Measurements from ENCODE around the gene GLRX. TPM values are rescaled to one million over a fixed set of nuclear protein-coding genes. Genes with fewer than 3 reads are reported as not detected.

The GLRX gene
- total and polyA plus RNA-seq, 2 of the 4 experiments (the other 2 are of a cell fraction): 142 to 193 TPM

GRCh38 chr5:95866435-95867040 is 44.0 kb upstream of the GLRX start:
- ATAC-seq (ENCODE audit: low read depth) (no peak), DNase-seq (peak; percentile 65)
- Histone ChIP-seq H3K79me1 (ENCODE audit: low read depth in 1 of 2, low read length in 2 of 2) (peaks cover 8 to 36% of the 10 kb centered on the region in 2 experiments), H3K56ac (ENCODE audit: extremely low read depth, insufficient read depth, low read length) (no peak overlapping the region), H3K9me1 (ENCODE audit: insufficient read depth, low read length) (peaks cover 25% of the 10 kb centered on the region), H4K8ac (ENCODE audit: low read depth in 2 of 2, low read length in 2 of 2) (peak overlapping the region in 1 of 2 experiments; percentile 38; a peak in 2 of 4 replicates), H4K20me1 (ENCODE audit: insufficient read depth, low read length) (no peaks in the 10 kb centered on the region), H3K23ac (ENCODE audit: low read depth, low read length) (peak overlapping the region; percentile 39; the same call in 1 of the 2 replicates), H3K36me3 (ENCODE audit: control insufficient read depth, insufficient read depth, low read length) (no peaks in the 10 kb centered on the region), H2AFZ (replicated peaks; ENCODE audit: low read length, poor library complexity) (no peak overlapping the region), H4K91ac (ENCODE audit: insufficient read depth, low read depth, low read length) (peak overlapping the region; percentile 17; the same call in 1 of the 2 replicates), H3K27ac (ENCODE audit: insufficient read depth, low read length) (peak overlapping the region; percentile 68; the same call in 1 of the 2 replicates), H2BK5ac (ENCODE audit: low read depth, low read length, poor library complexity, severe bottlenecking) (peak overlapping the region; percentile 67), H2BK20ac (ENCODE audit: low read depth, low read length) (peak overlapping the region; percentile 73), H3K4me1 (ENCODE audit: control insufficient read depth, insufficient read depth, low read length) (peaks cover 29% of the 10 kb centered on the region), H4K5ac (ENCODE audit: low read depth, low read length) (peak overlapping the region; percentile 48; the same call in 1 of the 2 replicates), H3K9me3 (ENCODE audit: control insufficient read depth, insufficient read depth, low read length) (no peaks in the 10 kb centered on the region), H3K4me3 (ENCODE audit: insufficient read depth, low read depth, low read length) (no peak overlapping the region), H2AK5ac (ENCODE audit: low read depth, low read length) (0 out of 2 replicates have a peak overlapping the region, but pooled peaks have one; percentile 25), H2BK120ac (ENCODE audit: low read depth, low read length) (peak overlapping the region; percentile 69), H3K4ac (ENCODE audit: low read depth, low read length) (peak overlapping the region; percentile 61; the same call in 1 of the 2 replicates), H3K9ac (ENCODE audit: low read depth, low read length) (no peak overlapping the region), H2BK15ac (ENCODE audit: low read depth, low read length) (peak overlapping the region; percentile 67; the same call in 1 of the 3 replicates), H3K27me3 (ENCODE audit: control insufficient read depth, insufficient read depth, low read length) (no peaks in the 10 kb centered on the region), H3K18ac (ENCODE audit: low read depth, low read length) (peak overlapping the region; percentile 76), H2AK9ac (replicated peaks; ENCODE audit: low read depth, low read length, poor library complexity) (no peak overlapping the region), H3K4me2 (ENCODE audit: low read depth, low read length) (no peak overlapping the region), H3K14ac (replicated peaks; ENCODE audit: low read depth, low read length) (peak overlapping the region; percentile 65)
- CTCF ChIA-PET: no interaction called here
- no CpG with 5 or more reads among the region's 1 CpG for WGBS, 2 experiments (ENCODE audit: extremely low coverage in 2 of 2, insufficient read length in 1 of 2)
- BruUV-seq (replicated peaks): no TSS peak
- dilution Hi-C loops (cut with HindIII; ENCODE audit: low sequenced_read_pairs, unreplicated experiment): no loop called here
- POLR2A ChIA-PET (ENCODE audit: unreplicated experiment): no interaction called here
- no peak for TF ChIP-seq MAZ (IDR thresholded peaks at IDR 0.05; ENCODE audit: borderline replicate concordance, low read depth, low read length)
- TF ChIP-seq USF2 (IDR thresholded peaks at IDR 0.05; ENCODE audit: low read depth, low read length): no peak
- TF ChIP-seq CEBPB (IDR thresholded peaks at IDR 0.05; ENCODE audit: low read depth, low read length): peak; percentile 16; the same call in 1 of the 2 replicates
- no peak for TF ChIP-seq RCOR1 (IDR thresholded peaks at IDR 0.05; ENCODE audit: insufficient replicate concordance, low read length)
- no peak for TF ChIP-seq RAD21 (IDR thresholded peaks at IDR 0.05; ENCODE audit: low read length)
- TF ChIP-seq RFX5 (IDR thresholded peaks at IDR 0.05; ENCODE audit: low read depth, low read length): no peak
- TF ChIP-seq FOS (IDR thresholded peaks at IDR 0.05; ENCODE audit: low read depth, low read length): 0 out of 2 replicates have a peak, but pooled peaks have one; percentile 16
- TF ChIP-seq MXI1 (IDR thresholded peaks at IDR 0.05; ENCODE audit: borderline replicate concordance, low read depth, low read length): no peak
- TF ChIP-seq NFE2L2 (IDR thresholded peaks at IDR 0.05; ENCODE audit: low read depth, low read length): peak; percentile 11; the same call in 1 of the 2 replicates
- intact Hi-C loops (cut with micrococcal nuclease): no loop called here
- in situ Hi-C loops (cut with MboI; ENCODE audit: low sequenced_read_pairs): no loop called here
